HG02870 (cell line): Measurements from ENCODE around the gene DDX21.
"Not testable (repeated sequence)": the region's sequence is repeated elsewhere in the genome, so short reads cannot be mapped to it uniquely, and the experiment has no call there.

ENCODE experiments used
- ATAC-seq: cut with Tn5 transposase; IDR thresholded peaks from one replicate; pipeline ENCODE4 v1.9.1; 2021; ENCODE audit warnings: mild to moderate bottlenecking, moderate library complexity; ENCODE audit not compliant: unreplicated experiment

DDX21 gene

DNA sequence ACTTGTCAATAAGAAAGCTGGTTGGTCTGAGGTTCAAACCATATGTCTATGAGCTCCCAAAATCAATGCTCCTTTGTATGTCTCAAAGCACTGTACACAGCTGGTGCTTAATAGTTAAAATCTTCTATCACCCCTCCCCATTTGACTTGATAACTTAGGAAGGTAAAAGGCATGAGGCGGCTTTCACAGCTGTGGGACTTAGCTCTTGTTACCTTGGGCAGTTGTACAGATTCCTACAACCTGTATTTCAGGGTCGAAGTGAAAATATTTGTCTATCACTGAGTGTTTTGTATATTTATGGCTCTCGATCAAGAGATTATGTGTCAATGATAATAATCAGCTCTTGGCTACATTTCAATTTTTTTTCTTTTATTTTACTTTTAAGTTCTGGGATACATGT, 31.6 kb downstream of the DDX21 start:
- ATAC-seq, result no peak

DNA sequence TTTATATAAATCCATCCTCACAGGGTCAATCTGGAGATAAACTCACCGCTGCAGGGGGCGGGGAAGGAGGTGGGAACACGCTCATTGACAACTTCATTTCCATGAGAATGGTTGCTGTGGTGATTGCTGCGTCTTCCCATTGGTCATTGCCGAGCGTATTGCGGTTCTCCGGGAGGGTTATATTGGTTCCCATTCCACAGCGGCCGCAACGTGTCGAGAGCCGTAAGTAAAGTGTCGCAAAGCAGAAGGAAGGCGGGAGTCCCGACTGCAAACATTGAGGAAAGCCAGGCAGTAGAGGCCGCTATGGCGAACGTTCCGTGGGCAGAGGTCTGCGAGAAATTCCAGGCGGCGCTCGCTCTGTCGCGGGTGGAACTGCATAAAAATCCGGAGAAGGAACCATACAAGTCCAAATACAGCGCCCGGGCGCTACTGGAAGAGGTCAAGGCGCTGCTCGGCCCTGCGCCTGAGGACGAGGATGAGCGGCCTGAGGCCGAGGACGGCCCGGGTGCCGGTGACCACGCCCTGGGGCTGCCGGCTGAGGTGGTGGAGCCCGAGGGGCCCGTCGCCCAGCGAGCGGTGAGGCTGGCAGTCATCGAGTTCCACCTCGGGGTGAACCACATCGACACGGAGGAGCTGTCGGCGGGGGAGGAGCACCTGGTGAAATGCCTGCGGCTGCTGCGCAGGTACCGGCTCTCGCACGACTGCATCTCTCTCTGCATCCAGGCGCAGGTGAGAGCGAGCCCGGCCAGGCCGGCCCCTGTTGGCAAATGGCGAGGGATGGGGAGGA, 32.8 kb downstream of the DDX21 start, which contains the start of gene KIFBP:
Gene KIFBP, plus strand, starts transcription at position 274 of the 787 bp plus-strand sequence. Its CDS starts 30 bp downstream, at position 304.
- ATAC-seq, result peak; percentile 80

DNA sequence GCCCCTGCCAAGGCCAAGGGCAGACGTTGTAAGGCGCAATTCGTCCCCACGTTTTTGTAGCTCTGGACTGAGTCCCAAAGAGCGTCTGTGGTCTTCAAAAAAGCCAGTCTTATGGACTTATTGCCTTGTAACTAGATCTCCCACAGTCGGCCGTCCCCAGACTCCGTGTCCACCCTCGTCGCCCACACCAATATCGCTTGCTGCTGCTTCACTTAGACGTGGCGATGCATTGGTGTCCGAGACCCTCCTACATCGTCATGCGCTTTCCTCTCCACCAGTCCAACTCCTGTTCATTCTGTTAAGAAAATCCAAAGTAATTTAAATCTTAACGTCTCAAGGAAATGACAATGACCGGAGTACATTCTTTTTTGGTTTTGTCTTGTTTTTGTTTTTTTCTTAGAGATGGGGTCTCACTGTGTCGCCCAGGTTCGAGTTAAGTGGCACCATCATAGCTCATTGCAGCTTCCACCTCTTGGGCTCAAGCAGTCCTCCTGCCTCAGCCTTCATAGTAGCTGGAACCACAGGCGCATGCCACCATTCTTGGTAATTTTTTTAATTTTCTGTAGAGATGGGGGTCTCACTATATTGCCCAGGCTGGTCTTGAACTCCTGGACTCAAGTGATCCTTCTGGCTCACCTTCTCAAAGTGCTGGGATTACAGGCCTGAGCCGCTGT, 33.5 kb downstream of the DDX21 start:
- ATAC-seq, result no peak

DNA sequence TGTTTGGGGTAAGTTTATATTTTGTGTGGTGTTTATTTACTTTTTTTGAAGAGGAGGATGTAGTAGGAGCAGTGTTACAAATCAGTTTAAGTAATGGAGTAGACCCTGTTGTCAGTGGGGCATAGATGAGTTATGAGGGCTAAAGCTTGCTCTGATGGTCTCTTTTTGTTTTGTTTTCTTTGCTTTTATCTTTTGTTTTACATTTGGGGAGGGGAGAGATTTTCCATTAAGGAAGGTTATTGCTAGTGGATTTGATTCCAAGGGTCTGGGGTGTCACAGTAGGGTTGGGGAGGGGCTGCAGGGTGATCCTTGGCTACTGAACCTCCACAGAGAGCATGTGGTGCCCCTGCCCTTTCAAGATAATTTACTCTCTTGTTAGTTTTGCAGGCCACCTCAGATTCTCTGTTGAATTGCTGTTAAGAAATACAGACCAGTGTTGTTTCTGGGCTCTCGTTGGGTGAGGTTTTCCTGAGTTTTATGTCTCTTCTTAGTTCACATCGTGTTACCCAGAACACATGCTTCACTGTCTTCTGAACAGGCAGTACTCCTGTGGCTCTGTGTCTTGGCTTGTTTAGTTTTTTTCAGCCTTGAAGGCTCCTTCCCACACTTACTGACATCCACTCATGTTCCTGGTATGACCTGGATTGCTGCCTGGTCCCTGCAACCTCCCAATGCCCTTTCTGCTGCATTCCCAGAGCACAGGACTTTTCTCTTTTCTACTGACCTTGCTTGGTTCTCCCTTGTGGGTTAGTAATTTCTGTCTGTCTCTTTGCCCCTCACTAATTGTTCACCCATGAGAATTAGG, 36.9 kb downstream of the DDX21 start:
- no peak for ATAC-seq

DNA sequence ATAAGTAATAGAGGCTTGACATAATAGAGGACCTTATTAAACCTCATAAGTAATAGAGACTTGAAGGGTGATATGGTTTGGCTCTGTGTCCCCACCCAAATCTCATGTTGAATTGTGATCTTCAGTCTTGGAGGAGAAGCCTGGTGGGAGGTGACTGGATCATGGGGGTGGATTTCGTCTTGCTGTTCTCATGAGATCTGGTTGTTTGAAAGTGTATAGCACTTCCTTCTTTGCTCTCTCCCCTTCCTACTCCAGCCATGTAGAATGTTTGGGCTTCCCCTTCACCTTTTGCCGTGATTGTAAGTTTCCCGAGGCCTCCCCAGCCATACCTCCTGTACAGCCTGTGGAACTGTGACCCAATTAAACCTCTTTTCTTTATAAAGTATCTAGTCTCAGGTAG, 41.2 kb downstream of the DDX21 start:
- ATAC-seq, result peak; percentile 19

DNA sequence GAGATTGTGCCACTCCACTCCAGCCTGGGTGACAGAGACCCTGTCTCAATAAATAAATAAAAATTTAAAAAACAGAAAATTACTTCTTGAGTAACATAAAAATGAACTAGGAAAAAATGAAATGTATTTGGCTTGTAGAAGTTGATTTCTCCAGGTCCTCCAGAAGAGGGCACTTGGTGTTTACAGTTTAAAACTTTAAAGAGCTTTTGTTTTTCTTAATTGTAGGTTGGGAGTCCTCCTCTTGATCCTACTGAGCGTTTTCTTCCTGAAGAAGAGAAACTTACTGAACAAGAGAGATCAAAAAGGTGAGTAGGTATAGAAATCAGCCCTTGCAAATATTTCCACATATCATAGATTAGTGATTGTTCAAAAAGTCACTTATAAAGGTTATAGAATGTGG, 48.9 kb downstream of the DDX21 start:
- ATAC-seq, result no peak

DNA sequence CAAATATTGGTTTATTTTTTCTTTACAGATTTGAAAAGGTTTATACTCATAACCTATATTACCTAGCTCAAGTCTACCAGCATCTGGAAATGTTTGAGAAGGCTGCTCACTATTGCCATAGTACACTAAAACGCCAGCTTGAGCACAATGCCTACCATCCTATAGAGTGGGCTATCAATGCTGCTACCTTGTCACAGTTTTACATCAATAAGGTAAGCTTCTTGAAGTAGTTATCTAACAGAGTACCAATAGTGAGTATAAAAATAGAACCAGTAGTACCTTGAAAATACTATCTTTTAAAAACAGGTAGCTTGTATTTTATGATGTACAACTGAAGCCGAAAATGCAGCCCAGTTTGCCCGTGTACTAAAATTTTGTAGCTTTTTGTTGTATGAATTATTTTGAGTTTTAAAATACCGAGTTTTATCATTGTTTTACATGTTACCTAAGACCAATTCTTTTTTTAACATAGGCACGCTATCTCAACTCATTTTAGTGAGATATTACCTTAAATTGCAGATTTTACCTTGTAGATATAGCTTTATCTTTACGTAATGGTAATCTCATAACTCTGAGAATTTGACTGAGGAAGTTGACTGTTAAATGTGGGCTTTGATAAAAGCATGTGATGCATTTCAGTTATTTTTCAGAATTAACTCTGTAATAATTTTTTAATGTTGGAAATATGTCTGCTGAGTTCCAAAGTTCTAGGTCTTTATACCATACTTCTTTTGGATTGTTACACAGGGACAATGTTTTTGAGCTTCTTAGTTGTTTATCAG, 49.9 kb downstream of the DDX21 start:
- ATAC-seq, result no peak

DNA sequence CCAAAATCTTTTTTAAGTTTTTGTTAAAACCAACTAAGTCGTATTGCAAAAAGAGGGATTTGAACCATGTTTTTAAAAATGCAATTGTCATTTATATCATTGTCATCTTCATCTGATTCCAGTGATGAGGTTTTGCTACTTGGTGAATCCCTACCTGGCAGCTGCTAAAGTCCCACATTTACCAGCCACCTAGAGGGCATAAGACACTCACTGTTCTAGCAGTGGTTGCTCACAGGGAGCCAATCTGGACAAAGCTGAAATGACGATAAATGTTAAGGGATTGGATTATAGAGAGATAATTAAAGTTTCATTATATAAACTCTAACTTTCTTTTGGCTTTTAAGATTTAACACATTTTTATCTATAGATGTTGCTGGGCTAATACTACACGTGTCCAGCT, 51.3 kb downstream of the DDX21 start:
- no peak for ATAC-seq

DNA sequence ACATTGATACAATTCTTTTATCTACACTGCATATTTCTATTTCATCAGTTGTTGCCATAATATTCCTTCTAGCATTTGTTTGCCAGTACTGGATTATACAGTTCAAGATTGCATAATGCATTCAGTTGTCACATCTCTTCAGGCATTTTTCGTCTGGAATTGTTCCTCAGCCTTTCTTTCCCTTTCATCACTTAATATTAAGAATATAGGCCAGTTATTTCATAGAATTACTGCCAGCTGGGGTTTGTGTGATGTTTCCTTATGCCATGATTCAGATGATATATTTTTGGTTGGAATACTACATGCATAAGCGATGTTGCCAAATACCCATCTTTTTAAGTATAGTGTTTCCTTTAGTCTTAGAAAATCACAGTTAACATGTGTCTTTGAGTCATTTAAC, 53.4 kb downstream of the DDX21 start:
- no peak for ATAC-seq

DNA sequence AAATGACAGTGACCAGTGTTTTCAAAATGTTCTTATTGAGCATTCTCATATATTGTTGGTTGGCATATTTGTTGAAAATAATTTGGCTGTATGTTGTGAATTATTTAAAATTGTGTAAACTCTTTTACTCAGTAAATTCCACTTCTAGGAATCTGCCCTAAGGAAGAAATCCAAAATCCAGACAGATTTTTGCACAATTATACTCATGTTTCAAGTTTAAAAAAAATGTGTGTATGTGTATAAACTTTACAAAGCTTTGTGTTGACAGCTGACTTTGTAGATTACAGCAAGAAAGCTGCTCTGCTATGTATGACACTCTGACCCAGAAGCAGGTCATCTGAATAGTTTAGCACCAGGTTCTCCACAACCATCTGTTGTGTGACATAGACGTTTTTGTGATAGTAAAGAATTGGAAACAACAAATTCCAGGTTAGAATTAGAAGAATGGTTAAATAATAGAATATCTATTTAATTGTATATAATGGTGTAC, 54.2 kb downstream of the DDX21 start:
- ATAC-seq, result no peak

DNA sequence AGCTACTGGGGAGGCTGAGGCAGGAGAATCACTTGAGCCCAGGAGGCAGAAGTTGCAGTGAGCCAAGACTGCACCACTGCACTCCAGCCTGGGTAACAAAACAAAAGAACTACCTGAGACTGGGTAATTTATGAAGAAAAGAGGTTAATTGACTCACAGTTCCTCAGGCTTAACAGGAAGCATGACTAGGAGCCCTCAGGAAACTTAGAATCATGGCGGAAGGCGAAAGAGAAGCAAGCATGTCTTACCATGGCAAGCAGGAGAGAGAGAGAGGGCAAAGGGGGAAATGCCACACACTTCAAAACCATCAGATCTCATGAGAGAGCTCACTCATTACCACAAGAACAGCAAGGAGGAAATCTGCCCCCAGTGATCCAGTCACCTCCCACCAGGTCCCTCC, 56.8 kb downstream of the DDX21 start:
- ATAC-seq, result not testable (repeated sequence)

DNA sequence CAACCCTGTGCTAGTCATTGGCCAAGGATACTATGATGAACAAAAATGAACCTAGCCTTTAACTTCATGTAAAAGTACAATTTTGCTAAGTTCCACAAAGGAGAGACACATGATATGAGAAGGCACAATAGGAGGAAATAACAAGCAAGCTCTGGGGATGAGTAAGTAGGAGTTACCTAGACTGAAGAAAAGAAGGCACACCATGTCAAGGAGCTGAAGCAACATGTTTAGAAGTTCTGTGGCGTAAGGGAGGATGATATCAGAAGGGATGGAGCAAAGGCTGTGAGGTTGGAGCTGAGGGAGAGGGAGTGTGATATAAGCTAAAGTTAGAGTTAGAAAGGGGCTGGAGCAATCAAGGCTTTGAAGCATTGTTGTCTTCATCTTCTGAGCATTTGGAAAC, 58.2 kb downstream of the DDX21 start:
- ATAC-seq, result no peak

DNA sequence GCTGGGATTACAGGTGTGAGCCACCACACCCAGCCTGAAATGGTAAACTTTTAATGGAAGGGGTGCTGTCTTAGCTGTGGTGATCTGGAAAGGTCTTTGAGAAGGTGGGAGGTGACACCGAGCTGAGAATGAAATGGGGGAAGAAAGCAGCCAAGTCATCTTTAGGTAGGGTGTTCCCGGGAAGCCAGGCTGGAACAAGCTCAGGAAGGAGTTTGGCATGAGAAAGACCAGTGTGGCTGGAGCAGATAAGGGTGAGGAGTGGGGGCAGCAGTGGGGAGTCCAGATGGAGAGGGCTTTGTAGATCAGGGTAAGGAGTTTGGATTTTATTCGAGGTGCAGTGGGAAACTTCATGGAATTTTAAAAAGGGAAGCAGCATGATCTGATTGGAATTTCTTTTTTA, 62.6 kb downstream of the DDX21 start:
- no peak for ATAC-seq

DNA sequence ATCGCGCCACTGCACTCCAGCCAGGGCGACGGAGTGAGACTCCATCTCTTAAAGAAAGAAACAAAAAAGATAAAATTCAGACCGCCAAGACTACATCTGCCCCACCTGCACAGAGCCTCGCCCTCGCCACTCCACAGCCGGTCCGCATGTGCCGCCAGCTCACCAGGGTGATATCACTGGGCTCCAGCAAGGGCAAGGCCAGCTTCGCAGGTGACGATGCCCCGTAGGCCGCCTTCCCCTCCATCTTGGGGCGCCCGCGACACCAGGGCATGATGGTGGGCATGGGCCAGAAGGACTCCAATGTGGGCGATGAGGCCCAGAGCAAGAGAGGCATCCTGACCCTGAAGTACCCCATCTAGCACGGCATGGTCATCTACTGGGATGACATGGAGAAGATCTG, 66.6 kb downstream of the DDX21 start:
- ATAC-seq, result no peak

DNA sequence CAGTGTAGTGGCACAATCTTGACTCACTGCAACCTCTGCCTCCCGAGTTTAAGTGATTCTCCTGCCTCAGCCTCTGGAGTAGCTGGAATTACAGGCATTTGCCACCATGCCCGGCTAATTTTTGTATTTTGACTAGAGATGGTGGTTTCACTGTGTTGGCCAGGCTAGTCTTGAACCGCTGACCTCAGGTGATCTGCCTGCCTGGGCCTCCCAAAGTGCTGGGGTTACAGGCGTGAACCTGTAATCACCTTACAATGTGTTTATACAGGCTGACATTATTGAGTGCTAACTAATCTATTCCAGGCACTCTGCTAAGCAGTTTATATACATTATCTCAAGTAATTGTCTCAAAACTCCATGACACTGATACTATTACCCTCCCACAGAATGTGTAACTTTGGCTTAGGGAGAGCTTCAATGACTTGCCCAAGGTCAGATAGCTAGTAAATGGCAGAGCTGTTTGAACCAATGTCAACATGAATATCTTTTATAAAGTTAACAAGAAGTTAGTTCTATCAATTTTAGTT, 69.5 kb downstream of the DDX21 start:
- ATAC-seq, result no peak

DNA sequence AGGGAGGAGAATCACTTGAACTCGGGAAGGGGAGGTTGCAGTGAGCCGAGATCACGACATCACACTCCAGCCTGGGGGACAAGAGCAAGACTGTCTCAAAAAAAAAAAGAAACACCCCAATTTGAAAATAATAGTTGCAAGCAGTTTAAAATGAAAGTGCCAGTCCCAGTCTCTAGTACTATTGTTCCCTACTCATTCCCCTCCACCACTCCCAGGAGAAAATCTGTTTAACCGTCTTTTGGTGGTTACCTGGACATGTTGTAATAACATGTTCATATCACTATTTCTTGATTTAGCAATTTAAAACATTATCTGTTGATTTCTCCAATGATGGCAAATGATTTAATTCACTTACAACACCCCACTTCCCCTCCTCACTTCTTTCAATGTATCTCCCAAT, 77.3 kb downstream of the DDX21 start:
- ATAC-seq, result no peak
